HepG2 (cell line): Measurements from ENCODE around the gene DOCK1. TPM values are rescaled to one million over a fixed set of nuclear protein-coding genes. Genes with fewer than 3 reads are reported as not detected.
A peak's percentile ranks its signal among the peaks of the same experiment; 100 is the strongest.

Source experiments
- ATF4 ChIP-seq, 2 experiments: fragments of 450-650 bp in 1 of 2; sonication (generic) in 1 of 2; formaldehyde crosslinking; IDR thresholded peaks; 2 replicates each; pipeline versions ENCODE4 v1.5.0 to v1.8.0; 2020 to 2022; ENCODE audit warnings: mild to moderate bottlenecking in 1 of 2, missing genetic modification reagents in 1 of 2
- ELF1 ChIP-seq: sonication (generic); formaldehyde crosslinking; IDR thresholded peaks from 2 replicates; pipeline ENCODE4 v1.4.0; 2020; ENCODE audit warnings: missing genetic modification reagents
- ELF3 ChIP-seq: IDR thresholded peaks from 2 replicates; pipeline ENCODE4 v1.6.1; 2016; ENCODE audit warnings: missing genetic modification reagents, missing compliant biosample characterization
- FOSL2 ChIP-seq: sonication (generic); formaldehyde crosslinking; IDR thresholded peaks from 2 replicates; pipeline ENCODE4 v1.4.0; 2020; ENCODE audit warnings: missing genetic modification reagents
- FOXK1 ChIP-seq: sonication (generic); formaldehyde crosslinking; IDR thresholded peaks from 2 replicates; pipeline ENCODE4 v1.4.0; 2020; ENCODE audit warnings: low read depth, missing genetic modification reagents, borderline replicate concordance
- NCOA2 ChIP-seq: sonication (generic); formaldehyde crosslinking; IDR thresholded peaks from 2 replicates; pipeline ENCODE4 v1.8.0; 2022; ENCODE audit warnings: inconsistent platforms
- NR2F1 ChIP-seq, 2 experiments: fragments of 450-650 bp in 1 of 2; formaldehyde crosslinking in 1 of 2; IDR thresholded peaks; 2 replicates each; pipeline versions ENCODE4 v1.5.0 to v1.6.1; 2016 to 2020; ENCODE audit warnings: mild to moderate bottlenecking in 1 of 2, missing compliant biosample characterization in 1 of 2, missing genetic modification reagents in 1 of 2, moderate library complexity in 1 of 2
- RXRB ChIP-seq: IDR thresholded peaks from 2 replicates; pipeline ENCODE4 v1.6.1; 2016; ENCODE audit warnings: borderline replicate concordance, missing genetic modification reagents, missing compliant biosample characterization
- SIX1 ChIP-seq: sonication (generic); formaldehyde crosslinking; IDR thresholded peaks from 2 replicates; pipeline ENCODE4 v1.4.0; 2020; ENCODE audit warnings: missing genetic modification reagents, borderline replicate concordance
- ZNF501 ChIP-seq: sonication (generic); formaldehyde crosslinking; IDR thresholded peaks from 2 replicates; pipeline ENCODE4 v1.5.1; 2020; ENCODE audit warnings: mild to moderate bottlenecking, moderate library complexity, missing genetic modification reagents
- ZSCAN5A ChIP-seq: sonication (generic); formaldehyde crosslinking; IDR thresholded peaks from 2 replicates; pipeline ENCODE4 v1.8.0; 2022; ENCODE audit warnings: mild to moderate bottlenecking, missing genetic modification reagents, borderline replicate concordance
- polyA plus RNA-seq, 8 experiments: library from polyadenylated mRNA; depleted of rRNA in 3 of 8; stranded (reverse) in 7 of 8; unstranded in 1 of 8; fragments of >200 nt; fragmentation: Illumina TruSeq in 4 of 8; extraction: Trizol in 4 of 8; gene quantifications; 2 replicates each; pipeline versions ENCODE4 v1.2.1 to v1.2.3, GENCODE V29; 2011 to 2016; ENCODE audit warnings: low read depth in 4 of 8, missing spikeins in 1 of 8, mixed read lengths in 1 of 8; ENCODE audit not compliant: insufficient read depth in 1 of 8
- total RNA-seq, 5 experiments: library from RNA; depleted of rRNA; stranded (reverse); fragments of >200 nt; fragmentation: Illumina TruSeq; extraction: Trizol; gene quantifications; 2 replicates each; pipeline ENCODE4 v1.2.3, GENCODE V29; 2016; ENCODE audit warnings: low read depth in 1 of 5
- TF ChIP-seq, protein P1 (sequence below): IDR thresholded peaks from 2 replicates; pipeline ENCODE4 v1.6.1; 2016; ENCODE audit warnings: low read depth, missing genetic modification reagents, missing compliant biosample characterization
- TF ChIP-seq, protein P2 (sequence below): sonication (generic); formaldehyde crosslinking; IDR thresholded peaks from 2 replicates; pipeline ENCODE4 v1.5.0; 2020; ENCODE audit warnings: missing genetic modification reagents
- TF ChIP-seq, protein P3 (sequence below): sonication (generic); IDR thresholded peaks from 2 replicates; pipeline ENCODE4 v1.6.1; 2016; ENCODE audit warnings: low read depth, borderline replicate concordance

The DOCK1 gene
- total and polyA plus RNA-seq, 2 of the 13 experiments (the other 11 are each of a cell fraction or from before 2014, with no cell fraction given): 8.3 to 25.5 TPM

DNA sequence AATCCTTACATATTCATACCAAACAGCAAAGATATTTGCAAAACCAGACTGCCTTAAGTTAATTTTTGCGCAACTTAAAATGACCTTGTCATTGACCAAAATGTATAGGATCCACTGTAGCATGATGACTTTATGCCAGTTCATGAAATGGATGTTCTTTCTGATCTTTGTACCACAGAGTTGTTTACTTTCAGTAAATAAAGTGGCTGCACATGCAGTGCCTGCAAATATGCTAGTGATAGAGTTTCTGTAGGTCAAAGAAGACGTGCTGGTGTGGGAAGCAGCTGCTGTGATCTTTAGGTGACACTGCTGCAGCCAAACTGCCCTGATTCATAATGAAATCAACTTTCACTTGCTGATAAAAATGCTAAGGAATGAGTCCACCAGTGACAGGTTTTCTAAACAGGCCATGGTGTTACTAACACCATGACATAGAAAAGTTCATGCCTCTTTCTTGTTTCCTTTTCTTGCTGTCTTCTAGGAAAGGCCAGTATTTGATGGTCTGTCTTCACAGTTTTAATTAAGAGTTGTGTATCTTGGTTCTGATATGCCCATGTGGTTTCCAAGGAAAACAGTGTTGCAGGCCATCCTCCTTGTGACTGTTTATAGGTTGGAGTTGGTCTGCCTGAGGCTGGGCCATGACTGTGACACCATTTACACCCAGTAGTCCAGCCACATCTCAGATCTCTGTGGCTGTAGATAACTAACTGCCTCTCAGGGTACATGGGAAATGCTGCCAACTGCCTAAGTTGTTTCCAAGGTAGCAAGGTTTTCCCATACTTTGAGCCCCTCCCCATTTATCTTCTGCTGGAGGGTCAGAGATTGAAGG lies 228.7 kb downstream of the DOCK1 start (continued):
- TF ChIP-seq, protein P1, sequence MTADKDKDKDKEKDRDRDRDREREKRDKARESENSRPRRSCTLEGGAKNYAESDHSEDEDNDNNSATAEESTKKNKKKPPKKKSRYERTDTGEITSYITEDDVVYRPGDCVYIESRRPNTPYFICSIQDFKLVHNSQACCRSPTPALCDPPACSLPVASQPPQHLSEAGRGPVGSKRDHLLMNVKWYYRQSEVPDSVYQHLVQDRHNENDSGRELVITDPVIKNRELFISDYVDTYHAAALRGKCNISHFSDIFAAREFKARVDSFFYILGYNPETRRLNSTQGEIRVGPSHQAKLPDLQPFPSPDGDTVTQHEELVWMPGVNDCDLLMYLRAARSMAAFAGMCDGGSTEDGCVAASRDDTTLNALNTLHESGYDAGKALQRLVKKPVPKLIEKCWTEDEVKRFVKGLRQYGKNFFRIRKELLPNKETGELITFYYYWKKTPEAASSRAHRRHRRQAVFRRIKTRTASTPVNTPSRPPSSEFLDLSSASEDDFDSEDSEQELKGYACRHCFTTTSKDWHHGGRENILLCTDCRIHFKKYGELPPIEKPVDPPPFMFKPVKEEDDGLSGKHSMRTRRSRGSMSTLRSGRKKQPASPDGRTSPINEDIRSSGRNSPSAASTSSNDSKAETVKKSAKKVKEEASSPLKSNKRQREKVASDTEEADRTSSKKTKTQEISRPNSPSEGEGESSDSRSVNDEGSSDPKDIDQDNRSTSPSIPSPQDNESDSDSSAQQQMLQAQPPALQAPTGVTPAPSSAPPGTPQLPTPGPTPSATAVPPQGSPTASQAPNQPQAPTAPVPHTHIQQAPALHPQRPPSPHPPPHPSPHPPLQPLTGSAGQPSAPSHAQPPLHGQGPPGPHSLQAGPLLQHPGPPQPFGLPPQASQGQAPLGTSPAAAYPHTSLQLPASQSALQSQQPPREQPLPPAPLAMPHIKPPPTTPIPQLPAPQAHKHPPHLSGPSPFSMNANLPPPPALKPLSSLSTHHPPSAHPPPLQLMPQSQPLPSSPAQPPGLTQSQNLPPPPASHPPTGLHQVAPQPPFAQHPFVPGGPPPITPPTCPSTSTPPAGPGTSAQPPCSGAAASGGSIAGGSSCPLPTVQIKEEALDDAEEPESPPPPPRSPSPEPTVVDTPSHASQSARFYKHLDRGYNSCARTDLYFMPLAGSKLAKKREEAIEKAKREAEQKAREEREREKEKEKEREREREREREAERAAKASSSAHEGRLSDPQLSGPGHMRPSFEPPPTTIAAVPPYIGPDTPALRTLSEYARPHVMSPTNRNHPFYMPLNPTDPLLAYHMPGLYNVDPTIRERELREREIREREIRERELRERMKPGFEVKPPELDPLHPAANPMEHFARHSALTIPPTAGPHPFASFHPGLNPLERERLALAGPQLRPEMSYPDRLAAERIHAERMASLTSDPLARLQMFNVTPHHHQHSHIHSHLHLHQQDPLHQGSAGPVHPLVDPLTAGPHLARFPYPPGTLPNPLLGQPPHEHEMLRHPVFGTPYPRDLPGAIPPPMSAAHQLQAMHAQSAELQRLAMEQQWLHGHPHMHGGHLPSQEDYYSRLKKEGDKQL (CRISPR knock-in tag): no peak
- TF ChIP-seq RXRB (CRISPR knock-in tag) (peak; percentile 89), NR2F1 (CRISPR knock-in tag; IDR thresholded peaks at IDR 0.05) (peak in 1 of 2 experiments; percentile 44; a peak in 2 of 4 replicates), SIX1 (CRISPR knock-in tag) (peak; percentile 37; the same call in 1 of the 2 replicates), ELF3 (CRISPR knock-in tag) (peak; percentile 58; the same call in 1 of the 2 replicates), ATF4 (CRISPR knock-in tag; IDR thresholded peaks at IDR 0.05) (0 out of 4 replicates have a peak, but pooled peaks of 1 of the 2 experiments have one; percentile 35), FOSL2 (CRISPR knock-in tag) (peak; percentile 18; the same call in 1 of the 2 replicates), ELF1 (CRISPR knock-in tag) (0 out of 2 replicates have a peak, but pooled peaks have one; percentile 18), ZNF501 (no peak), FOXK1 (CRISPR knock-in tag) (peak; percentile 58; the same call in 1 of the 2 replicates), ZSCAN5A (CRISPR knock-in tag) (no peak), NCOA2 (CRISPR knock-in tag) (peak; percentile 64)
- TF ChIP-seq, protein P2, sequence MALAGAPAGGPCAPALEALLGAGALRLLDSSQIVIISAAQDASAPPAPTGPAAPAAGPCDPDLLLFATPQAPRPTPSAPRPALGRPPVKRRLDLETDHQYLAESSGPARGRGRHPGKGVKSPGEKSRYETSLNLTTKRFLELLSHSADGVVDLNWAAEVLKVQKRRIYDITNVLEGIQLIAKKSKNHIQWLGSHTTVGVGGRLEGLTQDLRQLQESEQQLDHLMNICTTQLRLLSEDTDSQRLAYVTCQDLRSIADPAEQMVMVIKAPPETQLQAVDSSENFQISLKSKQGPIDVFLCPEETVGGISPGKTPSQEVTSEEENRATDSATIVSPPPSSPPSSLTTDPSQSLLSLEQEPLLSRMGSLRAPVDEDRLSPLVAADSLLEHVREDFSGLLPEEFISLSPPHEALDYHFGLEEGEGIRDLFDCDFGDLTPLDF (CRISPR knock-in tag): no peak
- TF ChIP-seq, protein P3, sequence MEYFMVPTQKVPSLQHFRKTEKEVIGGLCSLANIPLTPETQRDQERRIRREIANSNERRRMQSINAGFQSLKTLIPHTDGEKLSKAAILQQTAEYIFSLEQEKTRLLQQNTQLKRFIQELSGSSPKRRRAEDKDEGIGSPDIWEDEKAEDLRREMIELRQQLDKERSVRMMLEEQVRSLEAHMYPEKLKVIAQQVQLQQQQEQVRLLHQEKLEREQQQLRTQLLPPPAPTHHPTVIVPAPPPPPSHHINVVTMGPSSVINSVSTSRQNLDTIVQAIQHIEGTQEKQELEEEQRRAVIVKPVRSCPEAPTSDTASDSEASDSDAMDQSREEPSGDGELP: 0 out of 2 replicates have a peak, but pooled peaks have one; percentile 21
